SU-DHL-6 (cell line): Measurements from ENCODE around the gene DOHH.

Experiments used
- CTCF ChIP-seq: fragments of 200-600 bp; sonication (generic); IDR thresholded peaks from one replicate; pipeline ENCODE4 v1.5.1; 2017; ENCODE audit warnings: antibody characterized with exemption, mild to moderate bottlenecking, low read length, moderate library complexity; ENCODE audit not compliant: insufficient read depth, poor library complexity, severe bottlenecking
- EZH2phosphoT487 ChIP-seq: fragments of 200-600 bp; sonication (generic), shearing (Covaris generic); conservative IDR thresholded peaks from 2 replicates; pipeline ENCODE4 v1.6.1; 2018; ENCODE audit warnings: mild to moderate bottlenecking, antibody characterized with exemption, low read length, moderate library complexity, mixed read lengths

- TF ChIP-seq EZH2phosphoT487 = no peak
- no peak for TF ChIP-seq CTCF
These were observed 21.9 kb downstream of the DOHH start for GRCh38 chr19:3478409-3479176.
